HL-60/S4 (cell line): ENCODE measurements around the gene KRTAP5-6.

ENCODE experiments used
- in situ Hi-C: fragments of 300-500 bp; cut with MboI; formaldehyde crosslinking; loops from 2 replicates; pipeline ENCODE4 v1.14.3; 2022; ENCODE audit warnings: low sequenced_read_pairs

Gene KRTAP5-6, protein sequence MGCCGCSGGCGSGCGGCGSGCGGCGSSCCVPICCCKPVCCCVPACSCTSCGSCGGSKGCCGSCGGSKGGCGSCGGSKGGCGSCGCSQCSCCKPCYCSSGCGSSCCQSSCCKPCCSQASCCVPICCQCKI

DNA sequence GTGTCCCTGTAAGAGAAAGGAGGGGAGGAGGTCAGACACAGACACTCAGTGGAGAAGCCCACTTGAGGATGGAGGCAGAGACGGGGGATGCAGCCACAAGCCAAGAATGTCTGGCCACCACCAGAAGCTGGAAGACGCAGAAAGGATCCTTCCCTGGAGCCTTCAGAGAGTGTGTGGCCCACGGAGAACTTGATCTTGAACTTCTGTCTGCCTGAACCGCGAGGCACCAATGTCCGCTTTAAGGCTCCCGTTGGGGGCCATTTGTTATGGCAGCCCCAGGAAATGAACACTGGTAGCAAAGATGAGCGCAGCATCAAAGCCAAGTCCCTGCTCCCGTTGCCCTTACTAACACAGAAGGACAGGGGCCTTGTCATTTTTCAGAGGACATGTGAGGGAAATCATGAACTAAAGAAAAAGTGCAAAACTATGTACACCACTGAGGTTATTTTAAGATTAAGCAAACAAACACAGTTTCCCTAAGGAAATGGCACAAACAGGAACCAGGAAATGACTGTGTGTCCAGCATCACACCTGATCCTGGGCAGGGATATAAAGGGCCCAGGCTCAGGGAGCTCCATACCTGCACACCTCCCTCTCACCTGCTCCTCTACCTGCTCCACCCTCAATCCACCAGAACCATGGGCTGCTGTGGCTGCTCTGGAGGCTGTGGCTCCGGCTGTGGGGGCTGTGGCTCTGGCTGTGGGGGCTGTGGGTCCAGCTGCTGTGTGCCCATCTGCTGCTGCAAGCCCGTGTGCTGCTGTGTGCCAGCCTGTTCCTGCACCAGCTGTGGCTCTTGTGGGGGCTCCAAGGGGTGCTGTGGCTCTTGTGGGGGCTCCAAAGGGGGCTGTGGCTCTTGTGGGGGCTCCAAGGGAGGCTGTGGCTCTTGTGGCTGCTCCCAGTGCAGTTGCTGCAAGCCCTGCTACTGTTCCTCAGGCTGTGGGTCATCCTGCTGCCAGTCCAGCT is at the start of gene KRTAP5-6:
Gene KRTAP5-6, plus strand, starts transcription at position 588 of the 963 bp plus-strand sequence. Its CDS starts 51 bp downstream, at position 639.
- in situ Hi-C loops, result loop anchor here (10.0 kb wide), 1 partner anchor 138 kb away; the partner anchor contains the start of genes SYT8 and TNNI2

DNA sequence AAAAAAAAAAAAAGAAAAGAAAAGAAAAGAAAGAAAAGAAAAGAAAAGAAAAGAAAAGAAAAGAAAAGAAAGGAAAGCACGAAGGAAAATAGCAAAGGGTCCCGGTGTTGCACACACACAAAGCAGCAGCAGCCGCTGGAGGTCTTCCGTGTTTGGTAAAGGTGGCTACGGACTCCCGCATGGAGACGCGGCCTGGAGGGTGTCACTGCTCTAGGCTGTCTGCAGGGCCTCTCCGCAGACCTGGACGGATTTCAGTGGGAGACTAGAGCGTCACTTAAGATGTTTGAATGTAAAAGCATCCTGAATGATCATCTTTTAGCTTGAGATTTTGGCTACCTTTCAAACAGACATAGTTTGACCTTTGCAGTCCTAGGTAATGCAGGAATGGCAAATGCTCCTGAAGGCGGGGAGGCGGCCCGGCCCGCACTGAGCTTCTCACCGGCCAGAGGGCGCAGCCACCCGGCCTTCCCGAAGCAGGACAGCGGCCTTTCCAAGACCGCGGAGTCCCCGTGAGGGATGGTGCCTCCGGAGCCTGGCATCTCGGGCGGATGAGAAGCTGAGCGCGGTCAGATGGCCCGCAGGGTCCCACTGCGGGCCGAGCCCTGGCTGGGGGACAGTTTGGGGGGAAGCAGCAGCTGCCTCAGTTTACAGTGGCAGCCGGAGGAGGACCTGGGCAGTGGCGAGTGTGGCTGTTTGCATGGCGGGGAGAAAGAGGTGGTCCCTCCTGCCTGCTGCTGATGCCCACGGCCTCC is 48.9 kb upstream of the KRTAP5-6 start:
- in situ Hi-C loops, result no loop called here

DNA sequence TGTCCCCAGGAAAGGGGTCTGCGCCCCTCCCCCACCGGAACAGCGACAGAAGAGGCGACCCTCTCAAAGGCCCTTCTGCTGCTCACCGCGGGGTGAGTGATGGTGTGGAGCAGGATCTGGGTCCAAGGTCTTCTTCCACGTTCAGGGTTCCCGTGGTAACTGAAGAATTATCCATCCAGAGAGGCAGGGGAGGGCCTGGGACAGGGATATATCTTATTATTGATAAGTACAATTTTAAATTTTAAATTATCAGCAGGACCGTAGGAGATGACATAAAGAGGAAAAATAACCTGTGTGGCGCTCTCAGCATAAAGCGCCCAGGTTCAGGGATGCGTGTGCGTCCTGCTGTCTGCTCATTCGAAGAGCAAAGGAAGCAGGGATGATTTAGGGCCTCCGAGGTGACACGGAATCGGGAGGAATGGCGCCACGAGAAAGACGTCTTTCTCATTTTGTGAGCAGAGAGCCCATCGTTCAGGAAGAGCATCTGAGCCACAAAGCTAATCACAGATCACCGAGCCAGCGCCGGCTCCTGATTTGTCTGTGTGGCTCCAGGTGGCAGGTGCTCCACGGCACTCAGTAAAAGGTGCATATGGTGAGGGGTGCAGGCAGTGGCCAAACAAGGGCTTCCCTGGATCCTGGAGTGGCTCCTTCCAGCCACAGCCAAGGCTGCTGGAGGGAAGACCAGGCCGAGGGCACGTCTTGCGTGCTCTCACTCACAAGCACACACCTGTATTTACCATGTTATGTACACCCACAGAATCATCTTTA is 48.2 kb upstream of the KRTAP5-6 start:
- in situ Hi-C loops, result no loop called here

DNA sequence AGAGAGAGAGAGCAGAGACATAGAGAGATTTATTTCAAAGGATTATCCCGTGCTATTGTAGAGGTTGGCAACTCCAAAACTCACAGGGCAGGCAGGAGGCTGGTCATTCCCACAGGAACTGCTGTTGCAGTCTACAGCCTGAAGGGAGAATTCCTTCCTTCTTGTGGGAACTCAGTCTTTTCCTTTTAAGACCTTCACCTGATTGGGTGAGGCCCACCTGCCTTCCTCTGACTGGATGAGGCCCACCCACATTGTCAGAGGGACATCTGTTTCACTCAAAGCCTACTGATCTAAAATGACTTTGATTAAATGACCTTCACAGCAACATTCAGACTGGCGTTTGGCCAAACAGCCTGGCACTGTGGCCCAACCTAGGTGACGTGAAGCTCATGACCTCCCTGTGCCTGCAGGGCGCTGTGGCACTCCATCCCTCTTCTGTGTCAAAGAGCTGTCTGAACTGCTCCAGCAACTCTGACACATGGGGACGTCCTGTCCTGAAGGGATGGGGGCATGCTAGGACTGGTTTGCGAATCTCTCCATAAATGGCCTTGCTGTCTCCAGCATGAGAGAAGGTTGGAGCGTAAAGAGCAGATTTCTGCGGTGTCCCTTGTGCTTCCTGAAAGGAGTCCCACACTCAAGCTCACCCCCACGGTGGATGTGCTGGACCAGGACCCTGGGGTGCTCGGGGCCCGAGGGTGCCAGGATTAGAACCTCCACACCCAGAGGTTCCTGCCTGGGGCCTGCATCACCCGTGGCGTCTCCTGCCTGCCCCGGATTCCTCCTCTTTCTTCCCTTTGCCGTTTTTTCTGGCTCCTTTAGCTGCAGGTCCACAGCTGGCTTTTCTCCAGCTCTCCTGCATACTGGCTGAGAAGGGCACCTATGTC is 46.7 kb upstream of the KRTAP5-6 start:
- in situ Hi-C loops, result no loop called here

DNA sequence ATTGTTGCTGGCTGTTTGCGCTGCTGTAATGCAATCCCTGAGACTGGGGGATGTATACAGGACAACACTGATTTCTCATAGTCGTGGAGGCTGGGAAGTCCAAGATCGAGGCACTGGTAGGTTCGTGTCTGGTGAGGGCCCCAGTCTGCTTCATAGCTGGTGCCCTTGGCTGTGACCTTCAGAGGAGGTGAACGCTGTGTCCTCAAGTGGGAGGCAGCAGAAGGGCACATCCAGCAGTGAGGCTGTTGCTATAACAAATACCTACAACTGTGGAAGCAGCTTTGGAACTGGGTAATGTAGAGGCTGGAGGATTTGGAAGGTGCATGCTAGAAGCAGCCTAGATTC is 46.1 kb upstream of the KRTAP5-6 start:
- in situ Hi-C loops, result no loop called here

DNA sequence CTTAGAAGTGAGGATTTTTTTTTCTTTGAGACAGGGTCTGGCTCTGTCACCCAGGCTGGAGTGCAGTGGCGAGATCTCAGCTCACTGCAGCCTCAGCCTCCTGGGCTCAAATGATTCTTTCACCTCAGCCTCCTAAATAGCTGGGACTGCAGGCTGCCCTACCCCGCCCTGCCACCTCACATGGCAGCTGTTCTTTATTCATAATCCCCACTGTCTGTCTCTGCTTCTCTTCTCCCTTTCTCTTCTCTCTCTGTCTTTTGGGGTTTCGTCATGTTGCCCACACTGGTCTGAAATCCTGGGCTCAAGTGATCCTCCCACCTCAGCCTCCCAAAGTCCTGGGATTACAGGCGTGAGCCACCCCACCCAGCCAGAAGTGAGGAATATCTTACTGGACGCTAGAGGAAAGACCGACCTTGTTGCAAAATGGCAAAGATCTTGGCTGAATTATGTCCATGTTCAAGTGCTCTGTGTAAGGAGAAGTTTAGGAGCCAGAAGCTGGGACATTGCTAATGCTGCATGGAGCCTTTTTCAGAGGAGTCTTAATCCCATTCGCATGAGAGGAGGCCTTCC is 45.5 kb upstream of the KRTAP5-6 start:
- in situ Hi-C loops, result no loop called here

DNA sequence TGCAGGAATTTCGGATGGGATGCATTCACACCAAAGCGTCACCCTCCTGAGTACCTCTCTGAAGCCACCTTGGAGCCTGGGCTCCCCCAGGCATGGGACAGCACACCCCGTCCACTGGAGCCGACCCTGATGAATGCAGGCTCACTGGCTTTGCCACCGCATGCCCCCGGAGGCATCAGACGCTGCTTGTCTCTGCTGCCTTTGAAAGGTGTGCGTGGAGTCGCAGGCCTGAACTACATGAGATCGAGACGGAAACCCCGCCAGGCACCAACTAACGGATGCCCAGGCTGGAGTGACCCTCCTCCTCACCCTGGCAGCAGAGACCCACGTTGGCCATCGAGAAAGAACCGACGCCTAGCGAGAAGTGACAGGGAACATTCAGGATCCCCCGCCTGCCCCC is 45.0 kb upstream of the KRTAP5-6 start:
- in situ Hi-C loops, result no loop called here

DNA sequence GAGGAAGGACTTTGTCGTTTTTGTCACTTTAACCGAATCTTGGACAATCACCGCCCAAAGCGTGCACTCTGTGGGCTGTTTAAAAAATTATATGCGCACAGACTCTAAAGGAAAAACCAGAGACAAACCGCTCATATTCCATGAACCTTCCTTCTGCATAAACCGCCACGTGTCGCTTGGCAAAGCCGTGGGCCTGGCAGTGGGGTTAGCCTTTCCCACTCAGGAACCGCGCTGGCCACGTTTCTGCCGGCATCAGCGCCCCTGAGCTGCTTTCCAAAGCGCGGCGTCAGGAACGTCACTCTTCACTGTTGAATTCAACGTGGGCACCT is 44.6 kb upstream of the KRTAP5-6 start:
- in situ Hi-C loops, result no loop called here

DNA sequence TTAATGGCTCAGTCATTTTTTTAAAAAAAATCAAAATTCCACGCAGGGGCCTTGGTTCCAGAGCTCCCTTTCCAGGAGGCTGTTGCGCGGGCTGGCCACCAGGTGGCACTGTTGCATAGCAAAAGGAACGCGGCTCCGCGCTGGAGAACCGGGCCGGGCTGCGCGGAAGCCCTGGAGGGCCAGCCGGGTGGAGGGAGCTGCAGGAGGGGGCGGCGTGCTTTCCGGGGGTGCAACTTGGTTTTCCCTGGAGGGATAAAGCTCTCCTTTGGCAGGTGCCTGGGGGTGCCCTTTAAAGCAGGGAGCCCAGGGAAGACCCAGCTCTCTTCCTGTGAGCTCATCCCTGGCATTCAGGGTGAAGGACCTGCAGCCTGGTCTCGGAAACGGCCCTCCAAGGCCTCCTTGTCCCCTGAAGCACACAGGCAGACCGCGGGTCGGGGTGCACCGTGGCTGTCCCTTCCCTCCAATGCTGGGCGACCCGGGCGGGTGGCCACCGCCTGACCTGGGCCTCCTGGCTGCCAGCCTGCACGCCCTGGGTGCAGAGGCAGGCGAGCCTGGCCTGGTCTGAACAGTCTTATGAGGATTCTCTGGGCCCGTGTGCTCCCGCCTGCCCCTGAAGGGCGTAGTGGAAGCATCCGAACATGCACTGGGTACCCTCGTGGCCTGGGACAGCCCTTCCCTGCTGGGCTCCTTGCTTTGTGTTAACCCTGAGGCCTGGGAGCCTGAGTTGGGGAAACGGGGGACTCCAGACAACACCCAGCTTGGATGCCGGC is 44.0 kb upstream of the KRTAP5-6 start:
- in situ Hi-C loops, result no loop called here

DNA sequence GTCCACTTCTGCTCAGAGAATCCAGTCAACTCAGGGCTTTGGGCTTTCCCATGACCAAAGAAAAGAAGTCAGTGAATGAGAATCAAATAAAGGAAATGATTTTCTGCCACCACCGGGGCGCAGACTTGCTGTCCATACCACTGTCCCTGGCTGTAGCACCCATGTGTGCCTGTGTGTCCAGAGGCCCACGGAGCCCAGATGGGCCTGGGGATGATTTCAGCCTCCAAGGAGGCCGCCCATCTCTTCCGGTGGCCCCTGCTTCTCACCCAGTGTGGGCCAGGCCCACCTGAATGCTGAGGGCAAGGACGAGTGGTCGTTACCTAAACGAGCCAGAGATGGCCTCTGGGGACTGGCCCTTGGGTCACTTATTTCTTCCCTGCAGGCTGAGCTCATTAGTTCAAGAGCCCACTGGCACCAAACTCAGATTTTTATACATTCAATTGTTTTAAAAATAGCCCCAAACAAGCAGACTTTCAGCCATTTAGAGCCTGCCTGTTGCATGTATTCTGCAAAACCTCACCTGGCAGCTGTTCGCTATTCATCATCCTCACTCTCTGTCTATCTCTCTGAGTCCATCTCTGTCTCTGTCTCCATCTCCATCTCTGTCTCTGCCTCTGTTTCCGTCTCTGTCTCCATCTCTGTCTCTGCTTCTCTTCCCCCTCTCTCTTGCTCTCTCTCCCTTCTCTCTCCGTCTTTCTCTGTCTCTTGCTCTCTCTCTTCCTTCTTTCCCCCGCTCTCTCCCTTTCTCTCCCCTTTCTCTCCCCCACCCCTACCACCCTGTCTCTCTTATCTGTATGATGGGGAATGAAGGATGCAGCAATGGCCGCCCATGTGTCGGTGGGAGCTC is 43.2 kb upstream of the KRTAP5-6 start:
- in situ Hi-C loops, result no loop called here

DNA sequence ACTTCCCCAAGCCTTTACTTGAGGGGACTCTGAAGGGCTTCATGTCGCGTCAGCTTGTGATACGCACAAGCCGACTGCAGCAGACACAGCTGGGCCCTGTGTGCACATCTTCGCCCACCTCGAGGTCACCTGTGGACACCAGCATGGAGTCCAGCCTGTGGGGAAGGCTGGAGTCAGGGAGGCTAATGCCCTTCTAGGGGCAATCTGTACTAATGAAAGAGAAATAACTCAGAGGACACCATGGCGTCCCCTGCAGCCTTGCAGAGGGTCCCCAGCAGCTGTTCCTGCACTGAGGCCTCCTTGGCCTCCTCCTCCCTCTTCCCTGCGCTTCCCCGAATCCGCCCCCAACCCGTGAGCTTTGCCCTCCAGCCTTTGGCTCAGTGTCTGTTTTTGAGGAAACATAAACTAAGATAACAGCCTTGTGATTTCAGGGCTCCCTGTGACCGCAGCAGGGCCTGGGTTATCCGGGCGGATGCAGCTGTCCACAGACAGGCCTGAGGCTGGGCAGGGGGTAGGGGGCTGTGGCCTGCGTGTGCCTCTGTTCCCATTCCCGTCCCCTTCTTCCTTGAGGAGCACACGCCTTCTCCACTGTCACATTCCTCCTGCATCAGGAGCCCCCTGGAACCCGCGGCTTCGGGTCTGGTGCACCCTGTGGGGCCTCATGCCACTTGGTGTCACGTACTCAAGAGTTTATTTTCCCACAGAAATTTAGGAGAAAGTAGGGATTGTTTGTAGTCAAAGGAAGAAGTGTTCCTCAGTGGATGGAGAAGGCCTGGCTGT is 42.4 kb upstream of the KRTAP5-6 start:
- in situ Hi-C loops, result no loop called here

DNA sequence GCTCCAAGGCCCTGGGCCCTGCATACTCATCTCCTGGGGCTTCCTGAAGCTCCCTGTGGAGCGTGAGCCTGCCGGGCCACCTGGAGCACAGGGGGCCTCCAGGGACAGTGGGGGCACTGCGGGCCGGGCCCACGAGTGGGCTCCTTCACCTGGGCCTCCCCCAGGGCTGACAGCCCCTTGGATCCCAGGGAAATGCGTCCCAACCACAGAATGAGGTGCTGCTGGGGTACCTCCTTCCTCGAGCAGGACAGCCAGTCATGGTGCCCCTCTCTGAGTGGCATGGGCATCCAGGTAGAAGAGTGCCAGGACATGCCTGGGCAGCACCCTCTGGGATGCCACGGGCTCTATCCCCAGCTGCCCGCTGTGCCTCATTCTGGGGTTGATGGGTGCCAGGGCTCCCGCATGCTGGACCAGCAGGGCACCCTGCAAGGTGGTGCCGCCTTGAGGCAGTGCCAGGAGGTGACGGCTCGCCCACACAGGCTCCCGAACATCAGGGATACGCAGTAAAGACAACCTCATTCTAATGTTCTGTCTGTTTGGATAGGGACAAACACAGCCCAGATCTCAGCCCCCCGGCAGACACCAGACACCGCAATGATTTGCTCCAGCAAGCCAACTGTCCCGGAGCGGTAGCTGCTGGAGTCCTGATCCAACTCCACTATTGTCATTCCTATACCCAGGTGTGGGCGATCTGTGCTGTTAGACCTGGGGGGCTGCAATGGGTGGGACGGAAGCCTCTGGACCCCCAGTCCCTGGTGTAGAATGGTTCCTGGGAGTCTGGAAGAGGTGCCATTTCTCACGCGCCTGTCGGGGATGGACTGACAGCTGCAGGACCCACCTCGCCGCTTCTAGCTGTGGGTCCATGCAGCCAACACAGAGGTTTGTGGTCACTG is 41.6 kb upstream of the KRTAP5-6 start:
- in situ Hi-C loops, result no loop called here

DNA sequence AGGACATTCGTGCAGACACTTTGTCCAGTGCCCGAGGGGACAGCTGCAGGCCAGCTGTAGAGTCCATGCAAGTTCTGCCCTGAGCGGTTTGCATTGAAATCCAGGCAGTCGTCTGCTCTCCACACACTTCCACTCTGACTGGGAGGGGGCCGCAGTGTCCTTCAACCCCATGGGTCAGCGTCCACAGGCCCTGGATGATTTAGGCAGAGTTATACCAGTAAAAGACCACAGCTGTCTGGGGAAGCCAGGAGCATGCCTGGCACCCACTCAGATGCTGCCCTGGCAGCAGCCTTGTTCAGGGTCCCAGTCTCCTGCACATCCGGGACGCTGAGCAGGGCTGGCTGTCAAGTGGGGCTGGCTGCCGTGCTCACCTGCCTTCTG is 40.9 kb upstream of the KRTAP5-6 start:
- in situ Hi-C loops, result no loop called here

DNA sequence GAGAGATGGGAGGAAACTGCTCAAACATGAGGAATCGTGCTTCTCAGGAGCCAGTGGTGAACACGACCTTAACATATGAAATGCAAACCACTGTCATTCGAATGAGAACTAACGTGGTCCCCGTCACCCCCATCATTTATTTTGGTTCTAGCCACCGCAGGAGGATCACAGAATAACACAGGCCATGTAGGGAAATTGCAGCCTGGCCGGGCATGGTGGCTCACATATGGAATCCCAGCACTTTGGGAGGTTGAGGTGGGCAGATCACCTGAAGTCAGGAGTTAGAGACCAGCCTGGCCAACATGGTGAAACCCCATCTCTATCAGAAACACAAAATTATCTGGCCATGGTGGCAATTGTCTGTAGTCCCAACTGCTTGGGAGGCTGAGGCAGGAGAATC is 40.3 kb upstream of the KRTAP5-6 start:
- in situ Hi-C loops, result no loop called here

DNA sequence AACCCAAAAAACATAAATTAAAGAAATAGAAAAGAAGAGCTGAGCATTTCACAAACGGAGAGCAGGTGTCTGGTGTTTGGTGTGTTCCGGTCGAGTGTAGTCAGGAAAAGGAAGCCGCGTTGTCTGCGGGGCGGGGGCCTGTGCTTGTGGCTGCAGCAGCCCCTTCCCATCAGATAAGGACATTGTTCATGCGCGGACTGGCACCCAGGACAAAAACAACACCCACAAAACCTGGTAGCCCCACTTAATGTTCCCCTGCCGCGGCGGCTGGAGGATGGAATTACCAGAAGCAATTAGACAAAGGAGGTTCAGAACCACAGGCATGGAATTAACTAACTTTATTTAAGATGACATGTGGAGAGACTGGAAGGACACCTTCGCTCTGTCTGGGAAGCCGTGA is 37.5 kb upstream of the KRTAP5-6 start:
- in situ Hi-C loops, result no loop called here

DNA sequence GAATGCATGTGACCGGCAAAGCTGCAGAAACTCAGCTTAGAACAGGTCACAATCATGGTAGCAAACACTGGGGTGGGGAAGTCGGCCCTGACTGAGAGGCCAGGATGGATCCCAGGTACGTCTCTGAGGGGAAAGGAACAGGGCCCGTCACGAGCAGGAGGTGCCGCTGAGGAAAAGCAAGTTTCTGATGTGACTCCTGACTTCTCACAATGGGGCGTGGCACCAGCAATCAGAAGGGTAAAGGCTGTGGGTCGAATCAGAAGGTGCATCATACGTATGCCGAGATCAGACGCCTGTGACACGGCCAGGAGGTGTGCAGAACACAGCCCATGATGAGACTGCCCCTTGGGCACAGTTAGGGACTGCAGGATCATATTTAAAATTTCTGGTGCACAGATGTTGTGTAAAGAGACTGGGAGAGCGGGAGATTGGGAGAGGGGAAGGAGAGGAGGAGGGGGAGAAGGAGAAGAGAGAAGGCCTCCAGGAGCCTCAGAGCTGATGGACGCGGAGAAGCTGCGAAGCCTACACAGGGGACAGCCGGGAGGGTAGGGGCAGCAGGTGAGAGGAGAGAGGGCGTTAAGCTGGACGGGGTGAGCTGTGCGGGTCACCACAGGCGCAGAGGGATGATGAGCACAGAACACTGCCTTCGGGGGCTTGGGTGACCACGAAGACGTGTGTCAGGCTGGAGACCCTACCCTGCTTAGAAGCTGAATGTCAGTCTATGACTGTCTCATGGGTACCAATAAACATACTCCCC is 36.7 kb upstream of the KRTAP5-6 start:
- in situ Hi-C loops, result no loop called here
